Left lung (tissue), 10 donors: Measurements from ENCODE around the gene ARMS2. TPM values are rescaled to one million over a fixed set of nuclear protein-coding genes. Genes with fewer than 3 reads are reported as not detected.

ENCODE experiments used
- ATAC-seq: fragments of 200-7000 bp; cut with Tn5 transposase; one replicate; pipeline ENCODE4 v1.9.1; 2020; ENCODE audit warnings: moderate library complexity
- DNase-seq, 4 donors: peaks; one replicate each; pipeline ENCODE4 v3.0.0-alpha.2; 2013 to 2020
- H3K27ac ChIP-seq, 2 donors: fragments of 200-600 bp; sonication (generic) in 1 of 2; one replicate each; pipeline versions ENCODE4 v1.5.0 to v1.8.0; 2020 to 2021
- H3K27me3 ChIP-seq, 2 donors: fragments of 200-600 bp; sonication (generic) in 1 of 2; one replicate each; pipeline versions ENCODE4 v1.5.0 to v1.8.0; 2020 to 2021
- H3K36me3 ChIP-seq, 2 donors: fragments of 200-600 bp; sonication (generic) in 1 of 2; one replicate each; pipeline versions ENCODE4 v1.5.0 to v1.8.0; 2020 to 2021
- H3K4me1 ChIP-seq, 2 donors: fragments of 200-600 bp; one replicate each; pipeline ENCODE4 v1.8.0; 2021
- H3K4me3 ChIP-seq, 2 donors: fragments of 200-600 bp; sonication (generic) in 1 of 2; one replicate each; pipeline versions ENCODE4 v1.5.0 to v1.8.0; 2020 to 2021; ENCODE audit warnings: mild to moderate bottlenecking in 1 of 2
- H3K9me3 ChIP-seq, 2 donors: fragments of 200-600 bp; sonication (generic) in 1 of 2; one replicate each; pipeline versions ENCODE4 v1.5.0 to v1.8.0; 2020 to 2021
- CTCF ChIP-seq, 2 donors: fragments of 200-600 bp; sonication (generic) in 1 of 2; IDR thresholded peaks; one replicate each; pipeline versions ENCODE4 v1.5.0 to v1.8.0; 2021; ENCODE audit warnings: antibody characterized with exemption in 2 of 2
- intact Hi-C, 2 donors: fragments of 100-400 bp; cut with DNase I; formaldehyde crosslinking; loops; one replicate each; pipeline versions ENCODE4 v1.11.2 to v1.14.2; 2022
- microRNA-seq, 2 donors: library from miRNA; unstranded; fragments of <30 nt; microRNA quantifications; one replicate each; pipeline ENCODE4, GENCODE V29; 2019
- polyA plus RNA-seq, 6 donors: library from polyadenylated mRNA; unstranded; fragments of 120-200 nt; gene quantifications; one replicate each; pipeline ENCODE4 v1.2.1, GENCODE V29; 2013; ENCODE audit not compliant: insufficient read length in 6 of 6
- total RNA-seq, 2 donors: library from RNA; stranded (reverse); fragmentation: NEBNext Ultra II Directional; extraction: Animal tissue kit (Norgen Biotek cat#: 25700); gene quantifications; one replicate each; pipeline ENCODE4 v1.2.1, GENCODE V29; 2021
- donor health status: DM: no; HTN: yes; CAD: no.
- donor health status: DM: no; HTN: no; CAD: no.

Gene ARMS2
- total and polyA plus RNA-seq, 8 donors: 0.24 TPM; not detected in 7

- no peak for TF ChIP-seq CTCF (IDR thresholded peaks at IDR 0.05)
- H3K4me3 ChIP-seq: no peak overlapping the region
- intact Hi-C loops: no loop called here
- DNase-seq: no peak
- no peak for ATAC-seq
- H3K27ac ChIP-seq: no peak overlapping the region
- H3K27me3 ChIP-seq: no peaks in the 10 kb centered on the region
- H3K36me3 ChIP-seq: peaks cover 0 to 9% of the 10 kb centered on the region in 2 donors
- no peaks in the 10 kb centered on the region for H3K9me3 ChIP-seq
- peaks cover 0 to 3% of the 10 kb centered on the region in 2 donors for H3K4me1 ChIP-seq
Observed at GRCh38 chr10:122505885-122506645, 51.6 kb downstream of the ARMS2 start.

Small RNA genes lying within 50 kb of the gene (microRNA-seq; reads per million reads assigned to microRNA genes)
- 0.17 to 0.41 reads per million in 2 donors for gene MIR3941

Other genes starting within 250 kb of the ARMS2 start
- 1 to 10 TPM in 1 of 2 donors, under 1 TPM in 1; 0.86 to 2.1 TPM for gene BTBD16, start 183.4 kb upstream of the ARMS2 start, total RNA-seq
- gene BTBD16, start 183.4 kb upstream of the ARMS2 start, polyA plus RNA-seq: under 1 TPM in 4 of 6 donors, not detected in 2; 0.10 to 0.52 (median 0.17) TPM
- 10 to 100 TPM; 43.1 to 57.9 TPM for gene PLEKHA1, start 79.9 kb upstream of the ARMS2 start, total RNA-seq
- 10 to 100 TPM; 40.5 to 44.4 (median 43.1) TPM for gene PLEKHA1, start 79.9 kb upstream of the ARMS2 start, polyA plus RNA-seq
- 100 to 1,000 TPM in 1 of 2 donors, 10 to 100 TPM in 1; 80.5 to 124 TPM for gene HTRA1, start 6.9 kb downstream of the ARMS2 start, total RNA-seq
- gene HTRA1, start 6.9 kb downstream of the ARMS2 start, polyA plus RNA-seq: 10 to 100 TPM; 51.3 to 84.9 (median 69.3) TPM
- 100 to 1,000 TPM in 1 of 2 donors, 10 to 100 TPM in 1; 47.5 to 242 TPM for gene DMBT1, start 106.1 kb downstream of the ARMS2 start, total RNA-seq
- 1 to 10 TPM in 3 of 6 donors, under 1 TPM in 3; 0.21 to 2.6 (median 1.1) TPM for gene DMBT1, start 106.1 kb downstream of the ARMS2 start, polyA plus RNA-seq
- gene C10orf120, start 245.2 kb downstream of the ARMS2 start, total RNA-seq: not detected
- gene C10orf120, start 245.2 kb downstream of the ARMS2 start, polyA plus RNA-seq: not detected